ENCODE measurements around the gene MOSPD3.
"Not testable (repeated sequence)": the region's sequence is repeated elsewhere in the genome, so short reads cannot be mapped to it uniquely, and the experiment has no call there.

MOSPD3 gene

DNA sequence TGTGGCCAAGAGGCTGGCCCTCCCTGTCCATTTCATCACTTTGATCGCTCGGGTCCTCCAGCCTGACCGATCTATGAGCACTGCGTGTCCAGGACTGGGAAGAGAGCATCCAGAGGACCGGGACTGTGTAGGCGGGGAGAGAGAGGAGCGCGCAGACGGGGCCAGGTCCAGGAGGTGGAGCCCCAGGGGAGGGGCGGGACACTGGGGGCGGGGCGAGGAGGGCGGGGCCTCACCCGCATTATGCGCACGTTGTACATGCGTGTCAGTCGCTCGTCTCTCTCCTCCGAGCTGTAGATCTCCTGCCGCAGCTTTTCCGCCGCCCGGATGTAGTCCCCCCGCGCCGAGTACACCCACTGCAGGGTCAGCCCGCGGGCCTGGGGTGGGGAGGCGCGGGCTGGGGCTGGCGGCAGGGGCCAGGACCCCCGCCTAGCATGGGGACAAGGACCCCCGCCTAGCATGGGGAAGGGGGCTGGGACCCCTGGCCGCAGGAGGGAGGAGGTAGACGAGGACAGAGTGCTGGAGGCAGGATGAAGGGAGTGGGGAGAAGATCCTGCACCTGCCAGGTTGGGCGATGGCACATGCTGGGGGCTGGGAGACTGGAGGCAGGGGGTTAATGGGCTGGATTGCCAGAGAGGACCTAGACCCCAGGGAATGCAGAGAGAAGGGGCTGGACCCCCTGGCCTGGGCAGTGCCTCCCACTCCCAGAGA lies 14.3 kb downstream of the MOSPD3 start:
- peak; percentile 71 for DNase-seq (ENCODE audit: low read depth)

DNA sequence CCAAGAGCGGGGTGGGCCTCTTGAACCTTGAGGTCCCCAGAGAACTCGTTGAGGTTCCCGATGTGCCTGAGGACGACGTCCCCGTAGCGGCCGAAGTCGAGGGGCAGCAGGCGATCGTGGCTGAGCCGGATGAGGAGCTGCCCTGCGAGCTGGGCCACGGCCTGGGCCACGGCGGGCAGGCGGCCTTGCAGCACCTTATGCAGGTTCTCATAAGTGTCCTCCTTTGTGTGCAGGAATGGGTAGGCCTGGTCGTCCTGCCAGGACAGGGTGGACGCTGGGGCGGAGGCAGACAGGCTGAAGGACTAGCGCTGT lies 14.9 kb downstream of the MOSPD3 start:
- DNase-seq (ENCODE audit: low read depth), result no peak

DNA sequence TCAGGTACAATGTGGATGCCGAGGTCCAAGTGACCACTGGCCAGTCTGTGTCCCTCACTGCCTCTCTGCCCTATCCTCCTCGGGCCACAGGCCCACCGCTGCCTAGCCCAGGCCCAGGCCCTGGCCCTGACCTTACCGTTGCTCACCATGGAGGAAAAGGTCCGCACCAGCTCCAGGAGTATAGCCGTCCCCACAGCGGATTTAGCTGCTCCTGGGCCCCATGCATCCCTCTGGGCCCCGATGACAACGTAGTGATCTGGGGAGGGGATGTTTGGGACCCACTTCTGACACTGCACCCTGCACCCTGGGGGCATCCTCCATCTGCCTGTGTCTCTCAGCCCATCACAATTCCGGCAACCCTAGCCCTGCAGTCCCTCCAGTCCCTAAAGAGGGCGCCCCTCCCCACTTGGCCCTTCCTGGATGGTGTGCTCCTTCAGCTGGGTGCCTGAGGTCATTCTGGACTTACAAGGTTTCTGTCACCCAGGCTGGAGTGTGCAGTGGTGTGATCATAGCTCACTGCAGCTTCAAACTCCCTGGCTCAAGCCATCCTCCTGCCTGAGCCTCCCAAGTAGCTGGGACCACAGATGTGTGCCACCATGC lies 16.9 kb downstream of the MOSPD3 start:
- DNase-seq (ENCODE audit: low read depth), result no peak

DNA sequence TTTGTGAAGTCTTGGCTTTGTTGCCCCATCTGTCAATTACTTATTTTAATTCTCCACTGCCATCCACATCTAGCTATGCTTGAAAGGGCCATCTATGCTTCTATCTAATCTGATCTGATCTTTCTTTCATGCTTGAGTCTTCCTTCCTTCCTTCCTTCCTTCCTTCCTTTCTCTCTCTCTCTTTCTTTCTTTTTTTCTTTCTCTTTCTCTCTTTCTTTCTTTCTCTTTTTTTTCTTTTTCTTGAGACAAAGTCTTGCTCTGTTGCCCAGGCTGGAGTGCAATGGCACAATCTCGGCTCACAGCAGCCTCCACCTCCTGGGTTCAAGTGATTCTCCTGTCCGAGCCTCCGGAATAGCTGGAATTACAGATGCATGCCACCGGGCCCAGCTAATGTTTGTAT lies 17.7 kb downstream of the MOSPD3 start:
- DNase-seq (ENCODE audit: low read depth), result no peak

DNA sequence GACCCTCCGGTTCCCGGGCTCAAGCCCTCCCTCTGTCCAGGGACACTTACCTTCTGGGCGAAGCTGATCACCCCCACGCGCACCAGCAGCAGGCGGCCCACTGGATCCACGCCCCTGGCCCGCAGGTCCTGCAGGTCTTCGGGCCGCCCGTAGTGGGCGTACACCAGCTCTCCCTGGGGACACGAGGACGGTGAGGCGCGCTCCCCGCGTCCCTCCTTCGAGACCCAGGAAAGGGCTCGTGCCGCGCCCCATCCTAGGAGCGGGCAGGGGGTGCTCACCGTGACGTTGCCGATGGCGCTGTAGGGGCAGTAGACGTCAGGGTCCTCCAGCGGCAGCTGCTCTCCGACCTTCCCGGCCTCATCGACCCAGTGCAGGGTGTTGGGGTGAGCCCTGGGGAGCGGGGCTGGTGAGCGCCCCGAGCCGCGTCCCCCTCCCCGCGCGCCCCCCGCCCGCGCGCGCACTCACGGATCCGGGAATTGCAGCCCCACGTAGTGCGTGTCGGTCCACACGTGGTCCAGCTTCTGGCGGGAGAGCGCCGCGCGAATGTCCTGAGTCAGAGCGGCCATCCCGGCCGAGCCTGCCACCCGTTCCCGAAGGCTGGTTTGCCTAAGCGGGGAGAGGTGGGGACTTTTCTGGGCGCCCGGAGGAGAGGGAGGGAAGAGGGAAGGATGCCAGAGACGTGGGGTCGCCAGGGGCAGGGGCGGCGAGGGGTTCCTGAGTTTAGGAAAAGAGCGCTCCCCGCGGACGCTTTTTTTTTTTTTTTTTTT lies 20.8 kb downstream of the MOSPD3 start:
- peak; percentile 21 for DNase-seq (ENCODE audit: low read depth)

DNA sequence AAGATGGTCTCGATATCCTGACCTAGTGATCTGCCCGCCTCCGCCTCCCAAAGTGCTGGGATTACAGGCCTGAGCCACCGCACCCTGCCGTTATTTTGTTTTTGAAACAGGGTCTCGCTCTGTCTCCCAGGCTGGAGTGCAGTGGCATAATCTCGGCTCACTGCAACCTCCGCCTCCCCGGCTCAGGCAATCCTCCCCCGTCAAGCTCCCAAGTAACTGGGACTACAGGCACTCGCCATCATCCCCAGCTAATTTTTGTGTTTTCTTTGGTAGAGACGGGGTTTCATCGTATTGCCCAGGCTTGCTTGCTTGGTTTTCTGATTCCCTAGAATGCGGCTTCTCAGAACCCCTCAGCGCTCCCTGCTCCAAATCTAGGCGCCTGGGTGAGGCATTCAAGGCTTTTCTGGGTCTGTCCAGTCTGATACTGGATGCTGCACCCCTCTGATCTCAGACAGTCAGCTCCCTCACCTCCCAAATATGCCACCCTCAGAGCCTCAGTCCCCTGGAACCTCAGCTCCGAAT lies 27.7 kb downstream of the MOSPD3 start:
- DNase-seq (ENCODE audit: low read depth), result no peak

DNA sequence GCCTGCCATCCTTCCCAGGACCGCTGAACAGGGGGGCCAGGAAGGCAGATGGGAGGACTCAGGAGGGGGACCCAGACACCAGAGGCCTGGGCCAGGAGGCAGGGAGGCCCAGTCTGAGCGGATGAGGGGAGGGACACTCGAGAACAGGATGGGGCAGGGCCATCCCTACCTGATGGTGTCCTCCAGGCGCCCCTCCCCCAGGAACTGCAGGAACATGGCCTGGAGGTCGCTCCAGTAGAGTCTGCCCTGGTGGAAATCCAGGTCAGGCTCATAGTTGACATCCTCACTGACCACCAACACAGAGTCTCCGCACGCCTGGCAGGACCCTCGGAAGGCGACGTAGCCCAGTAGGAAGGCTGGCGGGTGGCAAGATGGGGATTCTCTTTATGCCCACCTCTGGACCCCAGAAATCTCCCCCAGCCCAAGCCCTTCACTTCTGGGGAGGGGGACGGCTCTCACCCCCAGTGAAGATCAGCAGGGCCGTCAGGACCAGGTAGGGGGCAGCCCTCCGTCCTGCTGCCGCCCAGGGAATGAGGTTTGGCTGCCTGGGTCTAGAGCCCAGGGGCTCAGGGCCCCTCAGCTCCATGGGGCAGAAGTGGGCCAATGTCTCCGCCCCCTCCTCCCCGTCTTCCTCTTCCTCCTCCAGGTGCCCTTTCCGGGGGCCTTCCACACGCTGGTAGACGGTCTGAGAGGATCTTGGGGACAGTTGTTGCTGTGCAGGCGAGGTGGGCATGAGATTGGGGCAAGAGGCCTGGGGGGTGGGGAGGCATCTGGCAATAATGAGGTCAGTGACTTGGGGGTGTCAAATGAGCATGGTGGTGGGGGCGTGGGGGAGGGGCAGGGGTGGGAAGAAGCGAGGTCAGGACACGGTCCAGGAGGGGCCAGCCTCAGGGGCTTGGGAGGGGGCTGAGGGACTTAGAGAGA lies 28.4 kb downstream of the MOSPD3 start:
- no peak for DNase-seq (ENCODE audit: low read depth)

DNA sequence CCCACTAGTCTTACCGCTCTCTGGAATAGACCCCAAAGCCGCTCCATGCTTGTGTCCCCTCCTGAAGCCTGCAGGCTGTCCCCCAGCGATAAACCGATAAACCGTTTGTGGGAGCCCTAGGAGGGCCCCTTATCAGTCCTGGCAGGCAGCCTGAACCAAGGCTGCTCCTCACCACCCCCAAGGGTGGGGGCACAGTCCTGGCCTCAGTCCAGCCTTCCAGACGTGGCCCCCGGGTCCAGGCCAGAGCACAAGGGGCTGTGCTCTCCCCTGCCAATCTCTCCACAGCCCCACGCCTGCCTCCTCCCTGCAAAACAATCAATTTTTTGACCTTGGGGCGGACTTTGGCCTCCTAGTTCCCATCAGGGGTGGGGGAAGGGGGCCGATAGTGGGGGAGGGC lies 29.1 kb downstream of the MOSPD3 start, which contains the start of gene TFR2:
TSS of gene TFR2 (minus strand) at position 90 of the 397 bp plus-strand sequence. CDS start at position 47, 43 bp downstream.
- no peak for DNase-seq (ENCODE audit: low read depth)

DNA sequence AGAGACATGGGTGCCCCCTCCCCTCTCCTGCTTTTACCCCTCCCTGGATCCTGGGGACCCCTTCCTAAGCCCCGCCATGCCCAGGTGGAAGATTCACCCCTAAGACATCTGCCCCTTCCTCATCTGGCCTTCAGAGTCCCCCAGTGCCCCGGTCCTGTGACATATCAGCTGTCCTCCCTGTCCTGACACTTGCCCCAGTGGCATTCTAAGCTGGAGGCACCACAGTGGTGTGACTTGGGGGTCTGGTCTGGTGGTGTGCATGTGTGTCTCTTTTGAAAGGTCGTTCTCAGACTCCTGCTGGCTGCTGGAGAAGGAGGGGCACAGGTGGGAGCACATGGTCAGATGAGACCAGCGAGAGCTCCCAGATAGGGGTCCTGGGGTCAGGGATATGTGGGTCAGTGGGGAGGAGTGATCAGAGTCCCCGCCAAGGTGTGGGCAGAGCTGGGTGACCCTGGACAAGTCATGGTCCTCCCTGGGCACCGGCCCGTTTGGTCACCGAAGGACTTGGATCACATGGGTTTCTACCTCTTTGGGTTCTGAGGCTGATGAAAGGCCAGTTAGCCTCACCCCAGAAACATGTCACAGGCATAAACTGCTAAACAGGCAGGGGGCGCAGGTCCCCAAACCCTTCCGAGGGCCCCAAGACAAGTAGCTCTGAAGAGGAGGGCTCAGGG lies 29.7 kb downstream of the MOSPD3 start:
- DNase-seq (ENCODE audit: low read depth), result no peak

DNA sequence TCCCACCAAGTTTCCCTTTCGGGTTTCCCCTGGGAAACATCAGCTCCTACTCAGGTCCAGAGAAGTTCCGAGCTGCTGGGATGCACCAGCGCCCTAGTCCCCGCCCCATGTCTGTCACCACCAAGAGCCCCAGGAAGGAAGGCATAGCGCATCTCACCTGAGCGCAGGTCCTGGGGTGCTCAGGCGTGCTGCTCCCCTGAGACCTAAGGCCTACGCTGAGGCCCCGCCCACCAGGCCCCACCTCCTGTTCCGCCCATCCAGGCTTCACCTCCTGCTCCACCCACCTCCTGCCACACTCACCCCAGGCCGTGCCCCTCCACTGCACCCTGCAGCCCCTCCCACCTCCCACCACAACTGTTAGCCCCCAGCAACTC lies 30.2 kb downstream of the MOSPD3 start:
- no peak for DNase-seq (ENCODE audit: low read depth)

DNA sequence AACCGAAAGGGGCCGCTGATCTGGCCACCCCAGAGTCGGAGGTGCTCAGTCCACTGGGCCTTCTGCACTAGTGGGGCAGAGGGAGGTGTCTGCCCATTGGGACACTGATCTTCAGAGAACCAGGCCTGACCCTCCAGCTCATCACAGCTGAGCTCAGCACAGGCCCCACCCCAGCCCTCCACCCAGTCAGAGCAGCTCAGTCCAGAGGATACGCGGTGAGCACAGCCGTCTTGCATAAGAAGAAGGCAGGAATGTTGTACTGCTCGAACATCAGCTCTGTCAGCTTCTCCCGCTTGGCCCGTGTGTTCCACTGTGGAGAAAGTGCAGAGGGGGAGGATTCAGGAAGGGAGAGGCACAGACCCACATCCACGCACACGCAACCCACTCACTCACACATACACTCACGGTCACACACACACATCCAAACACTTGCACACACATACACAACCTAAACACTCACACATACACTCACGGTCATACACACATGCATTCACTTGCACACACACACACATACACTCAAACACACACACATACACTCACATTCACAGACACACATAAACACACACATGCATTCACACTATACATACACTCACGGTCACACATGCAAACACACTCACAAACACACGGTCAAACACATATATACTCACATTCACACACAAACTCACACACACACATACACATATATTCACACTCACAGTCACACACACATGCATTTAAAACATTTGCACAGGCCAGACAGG lies 37.7 kb downstream of the MOSPD3 start:
- DNase-seq (ENCODE audit: low read depth), result no peak

DNA sequence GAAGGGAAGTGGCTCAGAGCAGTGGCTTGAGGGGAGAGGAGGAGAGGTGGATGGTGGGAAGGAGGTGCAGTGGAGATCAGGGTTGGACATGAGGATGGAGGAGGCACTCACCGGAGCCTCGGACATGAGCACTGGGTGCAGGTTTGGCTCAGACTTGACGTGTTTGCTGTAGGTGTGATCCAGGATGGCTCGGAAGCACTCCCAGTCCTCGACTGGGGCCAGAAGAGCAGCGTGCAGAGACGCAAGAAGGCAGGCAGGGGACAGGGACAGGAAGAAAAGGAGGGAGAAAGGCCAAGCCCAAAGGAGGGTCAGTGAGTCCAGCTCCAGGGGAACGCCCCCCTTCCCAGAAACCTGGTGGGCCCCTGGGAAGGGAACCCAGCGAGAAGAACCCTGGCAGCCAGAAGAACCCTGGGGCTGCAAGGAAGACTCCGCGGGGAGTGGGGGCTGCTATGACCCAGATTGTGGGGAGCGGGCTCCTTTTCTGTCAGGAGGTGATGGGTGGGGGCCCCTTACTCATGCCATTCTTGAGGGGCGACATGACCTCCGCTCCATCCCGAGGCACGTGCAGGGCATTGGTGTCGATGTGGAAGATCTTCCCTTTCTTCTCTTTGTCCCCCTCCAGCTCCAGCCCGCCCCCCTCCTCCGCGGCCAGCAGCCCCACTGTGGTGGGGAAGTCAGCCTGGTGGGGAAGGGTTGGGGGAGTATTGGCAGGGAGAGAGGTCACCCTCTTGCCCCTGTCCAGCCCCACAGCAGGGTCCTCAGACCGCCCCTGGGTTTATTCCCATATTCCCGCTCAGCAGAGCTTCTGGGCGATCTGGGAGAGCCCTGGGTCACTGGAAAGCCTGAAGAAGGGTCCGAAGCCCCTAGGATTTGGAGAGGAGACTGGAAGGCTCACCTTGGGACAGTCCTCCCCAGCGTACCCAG lies 42.8 kb downstream of the MOSPD3 start:
- no peak for DNase-seq (ENCODE audit: low read depth)

DNA sequence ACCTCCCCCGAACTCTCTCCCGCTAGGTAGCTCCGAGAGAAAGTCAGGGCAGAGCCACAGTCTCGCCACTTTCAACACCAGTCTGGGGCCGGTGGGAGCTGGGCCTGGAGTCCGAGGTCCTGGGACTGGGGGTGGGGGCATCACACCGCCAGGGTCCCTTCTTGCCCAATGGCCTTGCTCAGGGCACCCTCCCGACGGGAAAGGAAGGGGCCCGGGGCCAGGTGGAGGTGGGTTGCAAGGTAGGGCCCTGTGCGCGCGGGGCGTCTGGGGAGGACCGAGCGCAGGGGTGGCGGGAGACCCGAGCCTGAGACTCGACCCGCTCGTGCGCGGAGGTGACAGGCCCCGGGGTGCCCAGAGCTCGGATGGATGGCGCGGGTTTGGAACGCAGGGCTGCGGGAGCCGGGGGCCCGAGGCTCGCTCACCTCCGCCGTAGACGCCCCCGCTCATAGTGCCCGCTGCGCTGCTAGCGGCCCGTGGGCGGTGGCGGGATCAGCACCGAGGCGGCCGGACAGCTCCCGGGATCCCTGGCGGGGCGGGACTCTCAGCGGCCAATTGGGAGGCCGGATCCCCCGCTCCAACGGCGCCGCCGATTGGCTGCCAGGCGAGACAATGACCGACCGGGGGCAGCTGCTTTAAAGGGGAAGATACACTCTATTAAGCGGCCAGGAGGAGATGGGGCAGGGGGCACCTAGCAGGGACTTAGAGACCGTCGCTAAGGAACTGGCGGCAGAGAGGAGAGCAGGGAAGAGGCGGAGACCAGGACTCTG lies 43.8 kb downstream of the MOSPD3 start, which contains the start of gene ACTL6B:
TSS of gene ACTL6B (minus strand) at position 541 of the 767 bp plus-strand sequence. CDS start at position 447, 94 bp downstream.
- DNase-seq (ENCODE audit: low read depth), result no peak

DNA sequence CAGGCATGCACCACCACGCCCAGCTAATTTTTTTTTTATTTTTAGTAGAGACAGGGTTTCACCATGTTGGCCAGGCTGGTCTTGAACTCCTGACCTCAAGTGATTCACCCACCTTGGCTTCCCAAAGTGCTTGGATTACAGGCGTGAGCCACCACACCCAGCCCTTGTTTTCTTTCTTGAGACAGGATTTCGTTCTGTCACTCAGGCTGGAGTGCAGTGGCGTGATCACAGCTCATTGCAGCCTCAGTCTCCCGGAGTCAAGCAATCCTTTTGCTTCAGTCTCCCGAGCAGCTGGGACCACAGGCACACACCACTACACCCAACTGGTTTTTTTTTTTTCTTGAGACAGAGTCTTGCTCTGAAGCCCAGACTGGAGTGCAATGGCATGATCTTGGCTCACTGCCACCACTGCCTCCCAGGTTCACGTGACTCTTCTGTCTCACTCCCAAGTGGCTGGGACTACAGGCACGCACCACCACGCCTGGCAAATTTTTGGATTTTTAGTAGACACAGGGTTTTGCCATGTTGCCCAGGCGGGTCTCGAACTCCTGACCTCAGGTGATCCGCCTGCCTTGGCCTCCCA lies 49.9 kb downstream of the MOSPD3 start:
- not testable (repeated sequence) for DNase-seq (ENCODE audit: low read depth)
